ENCODE data around the gene FBXL19.
A peak's percentile ranks its signal among the peaks of the same experiment; 100 is the strongest.

Gene FBXL19

GRCh38 chr16:30947859-30948666, 24.7 kb downstream of the FBXL19 start:
- DNase-seq: peak; percentile 64

- DNase-seq: peak; percentile 76
These were observed 25.6 kb downstream of the FBXL19 start, which contains the start of gene ORAI3 for GRCh38 chr16:30948667-30949649. Gene ORAI3, plus strand, starts transcription at chr16:30949068. Its CDS starts 222 bp downstream, at chr16:30949290.

DNA sequence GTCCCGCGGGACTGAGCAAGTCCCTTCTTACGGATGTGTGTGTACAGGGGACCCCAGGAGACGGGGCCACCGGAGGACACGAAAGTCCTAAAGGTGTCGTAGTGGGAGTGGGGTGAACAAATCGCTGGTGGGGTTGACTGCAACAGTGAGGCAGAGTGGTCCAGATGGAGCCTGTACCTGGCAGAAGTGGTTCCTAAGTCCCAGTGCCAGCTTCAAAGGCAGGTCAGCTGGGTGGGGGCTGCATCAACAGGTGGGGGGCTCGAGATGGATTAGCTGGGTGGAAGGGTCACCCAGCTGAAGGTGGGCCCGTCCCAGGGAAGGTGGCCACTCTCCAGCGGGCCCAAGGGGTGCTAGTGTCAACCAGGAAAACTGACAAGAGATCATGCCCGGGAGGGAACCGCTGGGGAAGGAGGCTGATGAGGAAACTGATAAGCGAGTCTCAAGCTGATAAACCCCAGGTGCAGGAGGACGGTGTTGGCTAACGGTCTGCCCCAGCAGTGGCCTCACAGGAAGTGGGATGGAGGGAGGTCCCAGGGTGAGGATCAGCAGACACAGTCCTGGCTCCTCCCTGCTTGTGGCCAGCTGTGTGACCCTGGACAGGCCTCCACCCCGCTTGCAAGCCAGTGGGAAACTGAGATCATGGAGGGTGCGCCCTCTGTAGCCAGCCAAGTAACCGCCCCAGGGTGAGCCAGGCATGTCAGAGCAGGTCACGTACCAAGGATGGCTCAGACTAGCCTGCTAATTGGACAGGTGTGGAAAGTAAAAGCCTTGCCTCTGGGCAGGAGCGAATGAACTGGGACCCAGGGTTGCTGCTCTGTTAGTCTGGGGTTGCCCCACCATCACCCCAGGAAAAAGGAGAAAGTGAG, 26.5 kb downstream of the FBXL19 start:
- peak; percentile 77 for DNase-seq

DNA sequence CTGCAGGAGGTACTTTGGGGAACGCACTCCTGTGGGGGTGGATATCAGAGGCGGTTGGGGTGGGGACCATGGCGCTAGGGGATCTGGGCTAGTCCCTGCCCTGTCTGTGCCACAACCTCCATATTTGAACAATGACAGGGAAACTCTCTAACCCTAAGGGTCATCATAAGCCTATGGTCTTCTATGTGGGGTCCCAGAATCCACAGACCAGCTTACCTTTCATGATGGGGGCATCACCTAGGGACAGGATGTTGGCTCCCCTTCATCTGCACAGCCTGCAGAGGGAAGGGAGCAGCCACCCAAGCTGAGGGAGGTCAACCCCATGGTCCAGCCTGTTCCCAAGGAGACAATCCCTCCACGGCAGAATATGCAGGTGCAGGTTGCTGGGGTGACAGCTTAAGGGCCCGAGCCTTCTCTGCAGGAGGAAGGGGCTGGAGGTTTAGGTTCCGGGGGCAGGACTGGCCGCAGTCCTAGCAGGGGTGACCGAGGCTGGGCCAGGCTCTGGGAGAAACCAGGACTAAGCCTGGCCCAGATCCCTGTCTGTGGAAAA, 27.2 kb downstream of the FBXL19 start:
- DNase-seq: no peak

DNA sequence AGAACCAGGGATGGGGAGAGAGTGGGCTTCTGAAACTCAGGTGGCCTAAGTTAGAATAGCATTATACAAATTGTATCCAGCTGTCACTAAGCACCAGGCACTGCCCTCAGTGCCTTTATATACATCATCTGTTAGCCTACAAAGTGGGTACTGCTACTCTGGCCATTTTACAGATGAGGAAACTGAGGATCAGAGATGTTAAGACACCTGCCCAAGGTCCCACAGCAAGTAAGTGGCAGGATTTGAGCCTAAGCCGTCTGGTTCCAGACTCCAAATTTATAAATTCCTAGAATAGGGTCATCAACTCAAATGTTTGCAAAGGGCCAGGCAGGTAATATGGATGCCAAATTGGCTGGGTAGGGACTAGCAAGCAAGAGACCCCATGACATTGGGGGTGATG, 27.8 kb downstream of the FBXL19 start:
- no peak for DNase-seq

DNA sequence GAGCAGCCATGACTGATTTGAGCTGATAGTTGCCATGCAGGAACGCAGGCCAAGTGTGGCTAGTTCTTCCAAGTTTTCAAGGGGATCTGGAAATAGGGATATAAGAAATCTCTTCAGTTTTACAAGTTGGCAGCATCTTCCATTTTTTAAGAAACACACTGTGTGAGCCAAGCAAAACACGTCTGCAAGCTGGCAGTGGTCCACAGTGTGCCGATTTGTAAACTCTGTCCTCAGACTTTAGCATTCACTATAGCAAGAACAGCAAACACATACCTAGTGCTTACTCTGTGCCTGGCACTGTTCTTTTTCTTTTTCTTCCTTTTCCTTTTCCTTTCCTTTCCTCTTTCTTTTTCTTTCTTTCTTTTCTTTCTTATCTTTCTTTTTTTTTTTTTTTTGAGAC, 28.4 kb downstream of the FBXL19 start:
- no peak for DNase-seq

DNA sequence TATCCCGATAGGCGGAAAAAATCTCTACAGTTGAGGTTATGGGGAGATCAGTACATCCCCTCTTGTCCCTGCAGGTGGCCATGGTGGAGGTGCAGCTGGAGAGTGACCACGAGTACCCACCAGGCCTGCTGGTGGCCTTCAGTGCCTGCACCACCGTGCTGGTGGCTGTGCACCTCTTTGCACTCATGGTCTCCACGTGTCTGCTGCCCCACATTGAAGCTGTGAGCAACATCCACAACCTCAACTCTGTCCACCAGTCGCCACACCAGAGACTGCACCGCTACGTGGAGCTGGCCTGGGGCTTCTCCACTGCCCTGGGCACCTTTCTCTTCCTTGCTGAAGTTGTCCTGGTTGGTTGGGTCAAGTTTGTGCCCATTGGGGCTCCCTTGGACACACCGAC, 29.7 kb downstream of the FBXL19 start:
- no peak for DNase-seq

GRCh38 chr16:30953511-30954124, 30.2 kb downstream of the FBXL19 start:
- DNase-seq: peak; percentile 82

GRCh38 chr16:30954993-30955392, 31.6 kb downstream of the FBXL19 start:
- DNase-seq: no peak

GRCh38 chr16:30956601-30957455, 33.5 kb downstream of the FBXL19 start:
- peak; percentile 97 for DNase-seq

- peak; percentile 99 for DNase-seq
These were observed 34.2 kb downstream of the FBXL19 start, which contains the start of gene SETD1A for GRCh38 chr16:30957456-30958174. Gene SETD1A, plus strand, starts transcription at chr16:30957754. Its CDS starts 978 bp downstream, at chr16:30958732.

DNA sequence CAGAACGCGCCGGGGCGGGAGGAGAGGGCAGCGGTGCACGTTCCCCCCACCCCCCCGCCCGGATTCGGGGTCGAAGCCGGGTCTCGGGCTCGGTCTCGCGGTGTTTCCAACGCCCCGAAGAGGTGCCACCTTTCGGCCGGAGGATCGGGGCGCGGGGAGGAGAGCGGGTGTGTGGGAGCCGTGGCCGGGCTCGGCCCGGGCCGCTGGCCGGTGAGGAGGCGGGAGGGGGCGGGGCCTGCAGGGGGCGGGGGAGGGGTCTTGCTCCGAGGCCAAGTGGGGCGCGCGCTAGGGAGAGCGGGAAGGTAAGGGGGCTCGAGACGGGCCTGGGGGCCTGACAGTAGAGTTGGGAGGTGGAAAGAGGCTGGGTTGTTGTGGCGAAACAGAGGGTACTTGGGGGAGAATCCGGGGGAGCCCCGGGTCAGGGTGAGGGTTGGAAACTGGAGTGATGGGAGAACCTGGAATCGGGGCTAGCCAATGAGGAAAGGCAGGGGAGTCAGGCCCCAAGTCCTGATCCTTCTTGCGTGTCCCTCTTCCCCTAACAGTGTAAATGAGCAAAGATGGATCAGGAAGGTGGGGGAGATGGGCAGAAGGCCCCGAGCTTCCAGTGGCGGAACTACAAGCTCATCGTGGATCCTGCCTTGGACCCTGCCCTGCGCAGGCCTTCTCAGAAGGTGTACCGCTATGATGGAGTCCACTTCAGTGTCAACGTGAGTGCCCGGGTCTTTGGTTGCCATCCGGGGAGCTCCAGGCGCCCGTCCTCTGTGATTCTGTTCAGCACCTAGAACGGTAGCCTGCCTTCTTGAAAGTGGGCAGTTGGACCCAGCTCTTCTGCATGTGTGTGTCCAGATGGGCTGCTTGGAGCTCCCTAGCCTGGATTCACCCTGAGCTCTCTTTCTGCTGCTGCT, 35.1 kb downstream of the FBXL19 start:
- DNase-seq: no peak

- no peak for DNase-seq
These were observed 38.0 kb downstream of the FBXL19 start for GRCh38 chr16:30961384-30961783.

DNA sequence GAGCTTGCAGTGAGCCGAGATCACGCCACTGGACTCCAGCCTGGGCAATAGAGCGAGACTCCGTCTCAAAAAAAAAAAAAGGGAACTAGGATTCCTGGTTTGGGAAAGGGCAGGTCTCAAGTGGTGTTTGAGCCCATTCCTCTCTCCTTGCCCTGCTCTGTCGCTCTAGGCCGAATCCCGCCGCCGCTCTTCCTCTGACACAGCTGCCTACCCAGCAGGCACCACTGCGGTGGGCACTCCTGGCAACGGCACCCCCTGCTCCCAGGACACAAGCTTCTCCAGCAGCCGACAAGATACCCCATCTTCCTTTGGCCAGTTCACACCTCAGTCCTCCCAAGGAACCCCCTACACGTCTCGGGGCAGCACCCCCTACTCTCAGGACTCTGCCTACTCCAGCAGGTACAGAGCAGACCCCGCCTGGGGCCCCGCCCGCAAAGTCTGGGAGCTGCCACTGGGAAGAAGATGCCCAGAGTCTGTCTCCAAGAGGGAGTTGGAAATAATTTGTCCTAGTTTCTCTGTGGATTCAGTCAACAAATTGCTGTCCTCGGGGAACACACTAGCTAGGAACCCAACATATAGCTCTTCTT, 40.6 kb downstream of the FBXL19 start:
- DNase-seq: no peak

DNA sequence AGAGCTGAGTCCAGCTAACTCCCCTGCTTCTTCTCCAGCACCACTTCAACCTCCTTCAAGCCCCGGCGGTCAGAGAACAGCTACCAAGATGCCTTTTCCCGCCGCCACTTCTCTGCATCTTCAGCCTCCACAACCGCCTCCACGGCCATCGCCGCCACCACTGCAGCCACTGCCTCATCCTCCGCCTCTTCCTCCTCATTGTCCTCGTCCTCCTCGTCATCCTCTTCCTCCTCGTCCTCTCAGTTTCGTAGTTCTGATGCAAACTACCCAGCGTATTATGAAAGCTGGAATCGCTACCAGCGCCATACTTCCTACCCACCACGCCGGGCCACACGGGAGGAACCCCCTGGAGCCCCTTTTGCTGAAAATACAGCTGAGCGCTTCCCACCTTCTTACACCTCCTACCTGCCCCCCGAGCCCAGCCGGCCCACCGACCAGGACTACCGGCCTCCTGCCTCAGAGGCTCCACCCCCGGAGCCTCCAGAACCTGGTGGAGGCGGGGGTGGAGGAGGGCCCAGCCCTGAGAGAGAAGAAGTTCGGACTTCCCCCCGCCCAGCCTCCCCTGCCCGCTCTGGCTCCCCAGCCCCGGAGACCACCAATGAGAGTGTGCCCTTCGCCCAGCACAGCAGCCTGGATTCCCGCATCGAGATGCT, 41.3 kb downstream of the FBXL19 start:
- no peak for DNase-seq

GRCh38 chr16:30965436-30965835, 42.1 kb downstream of the FBXL19 start:
- DNase-seq: no peak

DNA sequence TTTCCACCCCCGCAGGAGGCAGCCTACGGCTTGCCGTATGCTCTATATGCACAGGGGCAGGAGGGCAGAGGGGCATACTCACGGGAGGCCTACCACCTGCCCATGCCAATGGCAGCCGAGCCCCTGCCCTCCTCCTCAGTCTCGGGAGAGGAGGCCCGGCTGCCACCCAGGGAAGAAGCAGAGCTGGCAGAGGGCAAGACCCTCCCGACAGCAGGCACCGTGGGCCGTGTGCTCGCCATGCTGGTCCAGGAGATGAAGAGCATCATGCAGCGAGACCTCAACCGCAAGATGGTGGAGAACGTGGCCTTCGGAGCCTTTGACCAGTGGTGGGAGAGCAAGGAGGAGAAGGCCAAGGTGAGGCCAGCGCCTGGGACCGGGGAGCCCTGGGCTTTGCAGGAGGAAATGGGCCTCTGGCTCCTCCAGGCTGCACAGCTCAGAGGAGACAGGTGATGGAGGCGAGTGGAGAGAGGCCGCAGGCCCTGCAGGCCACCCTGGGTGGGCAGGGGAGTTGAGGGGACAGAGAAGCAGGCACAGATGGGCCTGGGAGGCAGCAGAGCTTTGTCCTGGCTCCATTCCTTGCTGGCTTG, 42.8 kb downstream of the FBXL19 start:
- no peak for DNase-seq

DNA sequence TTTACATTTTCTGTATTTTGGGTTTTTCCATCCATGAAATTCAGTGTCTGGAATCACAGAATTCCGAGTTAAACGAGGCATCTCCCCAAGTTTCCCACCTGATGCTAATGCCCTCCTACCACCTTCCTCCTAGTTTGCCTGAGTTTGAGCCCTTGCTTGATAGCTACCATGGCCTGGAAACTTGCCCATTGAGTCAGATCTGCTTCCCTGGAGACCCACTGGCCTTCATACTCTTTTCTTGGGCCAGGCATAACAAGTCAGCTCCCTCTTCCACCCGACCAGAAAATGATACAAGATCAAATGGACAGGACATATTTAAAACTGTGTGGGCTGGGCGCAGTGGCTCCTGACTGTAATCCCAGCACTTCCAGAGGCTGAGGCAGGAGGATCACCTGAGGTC, 44.4 kb downstream of the FBXL19 start:
- no peak for DNase-seq
